HG02759 (cell line): Measurements from ENCODE around the gene TEX13B.
"Not testable (repeated sequence)": the region's sequence is repeated elsewhere in the genome, so short reads cannot be mapped to it uniquely, and the experiment has no call there.

Source experiments
- ATAC-seq: cut with Tn5 transposase; IDR thresholded peaks from one replicate; pipeline ENCODE4 v1.9.1; 2021; ENCODE audit warnings: mild to moderate bottlenecking, moderate library complexity; ENCODE audit not compliant: unreplicated experiment

TEX13B gene

GRCh38 chrX:107982356-107982755, at the start of gene TEX13B:
TEX13B (minus strand) TSS chrX:107982370; CDS start chrX:107982127, 243 bp downstream.
- no peak for ATAC-seq

GRCh38 chrX:108029928-108030711, 48.0 kb upstream of the TEX13B start:
- peak; percentile 77 for ATAC-seq

- ATAC-seq: no peak
Observed at GRCh38 chrX:108028854-108029253, 46.7 kb upstream of the TEX13B start.

- no peak for ATAC-seq
Observed at GRCh38 chrX:108025954-108026600, 43.9 kb upstream of the TEX13B start.

GRCh38 chrX:108025376-108025775, 43.2 kb upstream of the TEX13B start:
- ATAC-seq: no peak

GRCh38 chrX:108022491-108023089, 40.4 kb upstream of the TEX13B start:
- no peak for ATAC-seq

- no peak for ATAC-seq
Observed at GRCh38 chrX:108020631-108021030, 38.5 kb upstream of the TEX13B start.

- ATAC-seq: no peak
Observed at GRCh38 chrX:108019382-108019875, 37.3 kb upstream of the TEX13B start.

GRCh38 chrX:108018656-108019381, 36.6 kb upstream of the TEX13B start:
- no peak for ATAC-seq

GRCh38 chrX:108001218-108001814, 19.1 kb upstream of the TEX13B start:
- peak; percentile 74 for ATAC-seq

GRCh38 chrX:108000751-108001150, 18.6 kb upstream of the TEX13B start:
- peak; percentile 34 for ATAC-seq

GRCh38 chrX:107996124-107996523, 14.0 kb upstream of the TEX13B start:
- no peak for ATAC-seq

GRCh38 chrX:107985033-107985432, 2.9 kb upstream of the TEX13B start:
- no peak for ATAC-seq

- ATAC-seq: no peak
Observed at GRCh38 chrX:107979534-107979933, 2.6 kb downstream of the TEX13B start.

GRCh38 chrX:107978707-107979307, 3.4 kb downstream of the TEX13B start:
- no peak for ATAC-seq

GRCh38 chrX:107978071-107978470, 4.1 kb downstream of the TEX13B start:
- ATAC-seq: no peak

- no peak for ATAC-seq
Observed at GRCh38 chrX:107971636-107972035, 10.5 kb downstream of the TEX13B start.

- no peak for ATAC-seq
Observed at GRCh38 chrX:107970073-107970472, 12.1 kb downstream of the TEX13B start.

GRCh38 chrX:107968623-107969022, 13.5 kb downstream of the TEX13B start:
- ATAC-seq: peak; percentile 67

GRCh38 chrX:107955337-107955736, 26.8 kb downstream of the TEX13B start:
- ATAC-seq: not testable (repeated sequence)
